Prostate gland (tissue), 2 donors: ENCODE data around the gene MCRIP2.

Source experiments
- CTCF ChIP-seq, 4 experiments: fragments of 200-600 bp in 2 of 4; fragments of 450-650 bp in 2 of 4; sonication (generic) in 2 of 4; IDR thresholded peaks; 1 replicate in 3 of 4; 2 replicates in 1 of 4; pipeline ENCODE4 v1.5.1; 2016 to 2019; ENCODE audit warnings: antibody characterized with exemption in 4 of 4, mild to moderate bottlenecking in 2 of 4, moderate library complexity in 2 of 4
- POLR2AphosphoS5 ChIP-seq: sonication (generic); formaldehyde crosslinking; IDR thresholded peaks from one replicate; pipeline ENCODE4 v1.6.1; 2017; ENCODE audit warnings: antibody characterized with exemption

- TF ChIP-seq CTCF (IDR thresholded peaks at IDR 0.05) (no peak), POLR2AphosphoS5 (no peak)
Observed at GRCh38 chr16:596736-597060, 44.9 kb upstream of the MCRIP2 start.
